HG03159 (cell line): ENCODE results near the gene TOP1.

Source experiments
- ATAC-seq: cut with Tn5 transposase; IDR thresholded peaks from one replicate; pipeline ENCODE4 v1.9.1; 2021; ENCODE audit warnings: mild to moderate bottlenecking, moderate library complexity; ENCODE audit not compliant: unreplicated experiment

The TOP1 gene

DNA sequence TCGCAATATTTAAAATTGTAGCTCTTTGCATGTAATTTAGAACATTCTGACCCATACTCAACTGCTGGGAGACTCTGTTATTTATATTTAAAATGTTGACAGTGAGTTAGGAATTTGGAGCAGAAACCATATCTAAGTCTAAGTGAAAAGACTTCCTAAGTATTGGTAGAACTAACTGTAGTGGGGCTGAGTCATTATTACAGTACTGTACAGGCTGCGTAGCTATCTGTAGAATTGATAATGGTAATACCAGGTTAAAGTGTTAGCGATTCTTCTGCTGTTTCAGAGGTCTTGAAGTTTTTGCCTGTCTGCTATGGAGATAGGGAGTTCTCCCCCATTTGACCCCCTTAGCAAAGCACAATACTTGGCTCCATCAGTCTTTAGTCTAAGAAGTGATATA, 3.6 kb downstream of the TOP1 start:
- ATAC-seq = no peak

DNA sequence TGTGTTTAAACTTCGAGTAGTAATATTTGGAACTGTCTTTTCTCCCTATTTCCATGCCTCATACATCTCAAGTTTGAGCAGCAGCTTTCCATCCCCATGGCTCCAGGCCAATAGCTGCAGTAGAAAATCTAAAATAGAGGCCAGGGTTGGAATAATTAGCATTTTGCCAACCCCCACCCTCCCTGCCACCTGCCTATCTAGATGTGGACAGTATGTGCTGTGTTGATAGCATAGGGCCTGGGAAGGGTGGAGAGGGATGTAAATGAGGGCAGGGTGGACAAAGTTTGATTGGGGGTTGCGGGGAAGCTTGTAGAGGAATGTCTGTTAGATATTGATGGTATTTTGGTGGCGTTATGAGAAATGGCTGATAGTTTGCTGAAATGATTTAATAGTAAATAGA, 5.6 kb downstream of the TOP1 start:
- no peak for ATAC-seq

DNA sequence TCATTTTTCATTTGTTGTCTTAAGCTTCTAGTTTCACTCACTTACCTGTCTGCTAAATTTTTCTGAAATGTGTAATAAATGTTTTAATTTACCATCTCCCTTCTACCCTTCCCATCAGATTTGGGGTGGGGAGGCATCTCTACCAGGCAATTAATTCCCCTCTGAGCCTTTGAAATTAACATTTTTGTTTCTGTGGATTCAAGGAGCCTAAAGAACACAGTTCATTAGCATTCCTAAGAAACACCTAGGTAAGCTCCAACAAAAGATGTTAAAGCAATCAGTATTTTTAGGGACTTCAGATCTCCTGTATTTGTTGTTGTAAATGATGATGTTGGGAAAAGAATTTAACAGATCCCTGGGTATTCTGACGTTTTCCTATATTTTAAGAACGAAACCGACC, 6.6 kb downstream of the TOP1 start:
- no peak for ATAC-seq

DNA sequence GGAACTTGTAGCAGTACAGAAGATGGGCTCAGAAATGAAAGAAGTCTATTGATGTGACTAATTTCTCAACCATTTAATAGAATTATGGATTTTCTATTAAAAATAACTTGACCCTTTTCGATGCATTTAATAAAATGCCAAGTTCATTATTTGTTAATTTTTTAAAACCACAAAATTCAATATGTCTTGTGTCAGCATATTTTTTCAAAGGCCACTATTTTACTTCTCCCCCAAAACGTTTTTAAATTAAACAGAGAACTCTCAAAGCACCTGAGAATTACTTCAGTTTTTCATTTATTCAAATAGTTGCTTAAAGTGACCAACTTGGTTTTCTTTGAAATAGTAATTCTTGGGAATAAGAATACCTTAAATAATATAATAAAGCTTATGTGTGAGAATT, 8.6 kb downstream of the TOP1 start:
- no peak for ATAC-seq

DNA sequence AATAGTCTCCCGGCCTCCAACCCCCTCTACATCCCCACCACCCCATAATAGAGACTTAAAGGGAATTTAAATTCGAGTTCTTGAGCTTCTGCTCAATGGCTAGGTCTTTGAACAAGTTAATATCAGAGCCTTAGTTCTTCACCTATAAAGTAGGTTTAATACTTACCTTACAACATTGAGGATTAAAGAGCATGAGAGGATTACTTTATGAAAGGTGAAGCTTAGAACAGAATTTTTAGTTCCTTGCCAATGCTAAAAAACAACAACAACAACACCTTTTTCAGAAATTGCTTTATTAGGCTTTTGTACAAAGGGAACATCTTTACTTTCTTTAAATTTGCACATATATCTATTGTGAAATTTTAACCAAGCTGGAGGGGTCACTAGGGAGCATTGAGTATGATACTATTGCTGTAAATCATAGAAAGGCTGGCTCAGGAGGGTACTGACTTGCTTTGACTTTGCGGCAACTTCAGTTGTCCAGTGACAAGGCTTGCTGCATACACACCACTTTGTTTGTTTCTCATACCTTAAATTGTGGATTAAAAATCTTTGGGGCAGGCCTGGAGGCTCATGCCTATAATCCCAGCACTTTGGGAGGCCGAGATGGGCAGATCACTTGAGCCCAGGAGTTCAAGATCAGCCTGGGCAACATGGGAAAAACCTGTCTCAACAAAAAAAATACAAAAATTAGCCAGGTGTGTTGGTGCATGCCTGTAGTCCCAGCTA, 9.7 kb downstream of the TOP1 start:
- no peak for ATAC-seq

DNA sequence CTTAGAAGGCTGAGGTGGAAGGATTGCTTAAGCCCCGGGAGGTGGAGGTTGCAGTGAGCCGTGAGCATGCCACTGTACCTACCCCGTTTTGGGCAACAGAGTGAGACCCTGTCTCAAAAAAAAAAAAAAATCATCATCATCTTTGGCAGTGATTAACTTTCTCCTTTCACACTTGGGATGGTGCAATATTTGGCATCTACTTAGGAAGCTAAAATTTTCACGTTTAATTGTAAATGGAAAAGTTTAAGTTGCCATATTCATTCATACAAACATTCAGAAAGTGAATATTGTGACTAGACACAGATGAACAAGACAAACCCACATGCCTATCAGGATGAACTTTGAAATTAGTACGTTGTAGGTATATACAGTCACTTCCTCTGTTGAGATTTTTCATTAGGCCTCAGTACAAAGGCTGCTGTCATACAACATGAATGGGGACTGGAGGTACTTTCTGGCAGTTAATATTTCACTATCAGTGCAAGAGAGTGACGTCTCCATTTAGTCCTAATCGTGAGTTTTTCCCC, 10.3 kb downstream of the TOP1 start:
- no peak for ATAC-seq

DNA sequence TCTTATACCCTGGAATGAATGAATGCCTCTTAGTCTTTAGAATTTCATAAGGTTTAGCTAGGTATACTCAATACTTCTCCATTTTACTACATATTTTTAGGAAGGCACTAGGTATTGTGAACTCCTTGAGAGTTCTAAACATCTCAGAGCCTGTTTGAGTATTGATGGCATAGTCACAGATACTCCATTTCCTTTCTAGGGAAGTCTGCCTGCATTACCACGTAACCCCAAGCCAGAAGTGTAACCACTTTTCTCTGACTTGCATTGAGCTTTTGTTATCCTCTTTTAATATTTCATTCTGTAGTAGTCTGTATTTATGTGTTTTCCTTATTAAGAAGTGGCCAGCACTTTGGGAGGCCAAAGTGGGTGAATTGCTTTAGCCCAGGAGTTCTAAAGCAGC, 12.2 kb downstream of the TOP1 start:
- no peak for ATAC-seq

DNA sequence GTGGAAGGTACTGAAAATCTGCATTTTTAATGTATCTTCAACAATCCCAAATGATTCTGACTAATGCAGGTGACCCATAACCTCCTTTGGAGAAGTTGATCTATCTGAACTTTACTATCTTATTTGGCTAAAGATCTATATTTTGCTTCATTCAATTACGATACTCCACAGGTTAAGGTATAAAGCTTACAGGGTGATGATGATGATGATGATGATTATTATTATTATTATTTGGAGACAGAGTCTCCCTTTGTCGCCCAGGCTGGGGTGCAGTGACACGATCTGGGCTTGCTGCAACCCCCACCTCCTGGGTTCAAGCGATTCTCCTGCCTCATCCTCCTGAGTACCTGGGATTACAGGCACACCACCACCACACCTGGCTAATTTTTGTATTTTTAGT, 13.1 kb downstream of the TOP1 start:
- no peak for ATAC-seq

DNA sequence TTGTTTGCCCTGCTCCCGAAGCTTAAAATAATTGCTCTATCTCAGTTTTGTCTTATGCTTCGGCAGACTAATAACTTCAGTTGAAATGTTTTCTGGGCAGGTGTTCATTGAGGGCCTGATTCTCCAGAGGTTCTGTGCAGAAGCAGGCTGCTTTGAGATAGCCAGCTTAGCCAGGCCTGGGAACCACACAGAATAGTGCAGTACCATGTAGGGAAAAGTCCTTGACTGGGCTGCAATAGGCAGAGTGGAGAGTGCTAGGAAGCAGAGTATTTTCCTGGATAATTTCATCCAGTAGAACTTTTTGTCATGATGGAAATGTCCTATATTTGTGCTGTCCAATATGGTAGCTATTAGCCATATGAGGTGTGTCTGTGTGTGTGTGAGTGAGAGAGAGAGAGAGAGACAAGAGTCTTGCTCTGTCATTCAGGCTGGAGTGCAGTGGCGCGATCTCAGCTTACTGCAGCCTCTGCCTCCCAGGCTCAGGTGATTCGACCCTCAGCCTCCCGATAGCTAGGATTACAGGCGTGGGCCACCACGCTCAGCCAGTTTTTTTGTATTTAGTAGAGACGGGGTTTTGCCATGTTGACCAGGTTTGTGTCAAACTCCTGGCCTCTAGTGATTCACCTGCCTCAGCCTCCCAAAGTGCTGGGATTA, 15.9 kb downstream of the TOP1 start:
- no peak for ATAC-seq

DNA sequence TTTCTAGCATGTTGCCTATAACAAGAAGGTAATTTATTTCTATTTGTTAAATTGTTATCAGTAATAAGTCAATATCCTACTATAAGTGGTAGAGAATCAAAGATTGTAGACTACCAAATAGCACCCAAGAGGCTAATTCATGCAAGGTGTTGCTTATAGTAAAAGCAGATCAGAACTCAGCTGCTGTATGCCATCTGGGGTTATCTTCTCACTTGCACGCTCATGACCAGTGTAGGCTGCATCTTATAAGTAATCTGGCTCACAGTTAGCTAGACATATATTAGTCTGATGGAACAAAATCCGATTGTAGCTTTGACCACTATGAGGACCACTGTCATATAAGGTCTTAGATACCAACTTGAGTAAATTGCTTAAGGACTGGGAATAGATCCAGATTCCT, 17.0 kb downstream of the TOP1 start:
- ATAC-seq = no peak

DNA sequence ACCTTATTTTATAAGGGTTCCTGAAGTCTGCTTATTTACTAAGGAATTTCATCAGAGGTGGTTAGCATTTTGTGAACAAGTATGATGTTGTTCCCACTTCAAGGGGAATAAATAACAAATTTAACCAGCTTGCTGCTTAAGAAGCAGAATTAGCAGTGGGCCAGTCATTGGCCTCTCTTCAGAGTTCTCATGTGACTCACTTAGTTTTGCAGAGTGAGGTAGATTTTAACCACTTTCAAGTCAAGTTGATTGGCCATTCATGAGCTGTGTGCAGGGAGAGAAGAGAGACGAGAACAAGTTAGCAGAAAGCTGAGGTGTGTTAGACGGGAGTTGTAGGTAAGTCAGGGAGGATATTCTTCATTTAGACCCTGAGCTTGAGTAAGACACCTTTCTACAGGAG, 18.1 kb downstream of the TOP1 start:
- ATAC-seq = no peak

DNA sequence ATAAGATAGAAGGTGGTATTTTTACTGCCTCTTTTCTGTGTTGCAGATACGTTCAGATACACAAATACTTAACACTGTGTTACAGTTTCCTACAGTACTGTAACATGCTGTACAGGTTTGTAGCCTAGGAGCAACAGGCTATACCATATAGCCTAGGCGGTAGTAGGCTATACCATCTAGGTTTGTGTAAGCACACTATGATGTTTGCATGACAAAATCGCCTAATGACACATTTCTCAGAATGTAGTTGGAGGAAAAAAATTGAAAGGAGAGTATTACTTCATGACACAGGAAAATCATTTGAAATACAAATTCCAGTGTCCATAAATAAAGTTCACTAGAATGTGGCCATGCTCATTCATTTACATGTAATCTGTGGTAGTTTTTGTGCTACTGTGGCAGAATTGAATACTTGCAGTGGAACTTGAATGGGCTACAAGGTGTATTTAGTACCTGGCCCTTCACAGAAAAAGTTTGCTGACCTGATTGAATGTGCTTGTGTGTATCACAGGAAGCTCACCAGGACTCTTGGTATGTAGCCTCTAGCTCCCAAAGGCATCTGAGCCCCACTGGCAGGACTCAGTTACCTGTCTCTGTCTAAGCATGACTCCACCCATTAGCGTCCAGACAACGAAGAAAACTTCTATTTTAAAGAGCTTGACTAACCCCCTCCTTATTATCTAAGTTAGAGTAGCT, 18.8 kb downstream of the TOP1 start:
- ATAC-seq = peak; percentile 21

DNA sequence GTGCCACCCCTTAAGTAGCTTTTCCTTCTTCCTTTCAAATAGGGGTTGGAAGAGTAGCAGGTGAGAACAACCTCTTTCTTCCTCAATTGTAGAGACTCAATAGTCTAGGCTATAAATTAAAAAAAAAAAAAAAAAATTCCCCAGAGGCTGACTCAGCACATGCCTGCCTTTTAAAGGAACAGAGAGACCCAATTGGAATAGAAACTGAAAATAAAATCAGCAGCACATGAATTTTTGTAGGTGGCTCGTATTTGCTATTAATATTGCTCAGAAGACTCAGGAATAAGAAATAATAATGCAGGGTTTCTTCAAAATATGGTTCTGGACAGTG, 19.3 kb downstream of the TOP1 start:
- ATAC-seq = peak; percentile 46

DNA sequence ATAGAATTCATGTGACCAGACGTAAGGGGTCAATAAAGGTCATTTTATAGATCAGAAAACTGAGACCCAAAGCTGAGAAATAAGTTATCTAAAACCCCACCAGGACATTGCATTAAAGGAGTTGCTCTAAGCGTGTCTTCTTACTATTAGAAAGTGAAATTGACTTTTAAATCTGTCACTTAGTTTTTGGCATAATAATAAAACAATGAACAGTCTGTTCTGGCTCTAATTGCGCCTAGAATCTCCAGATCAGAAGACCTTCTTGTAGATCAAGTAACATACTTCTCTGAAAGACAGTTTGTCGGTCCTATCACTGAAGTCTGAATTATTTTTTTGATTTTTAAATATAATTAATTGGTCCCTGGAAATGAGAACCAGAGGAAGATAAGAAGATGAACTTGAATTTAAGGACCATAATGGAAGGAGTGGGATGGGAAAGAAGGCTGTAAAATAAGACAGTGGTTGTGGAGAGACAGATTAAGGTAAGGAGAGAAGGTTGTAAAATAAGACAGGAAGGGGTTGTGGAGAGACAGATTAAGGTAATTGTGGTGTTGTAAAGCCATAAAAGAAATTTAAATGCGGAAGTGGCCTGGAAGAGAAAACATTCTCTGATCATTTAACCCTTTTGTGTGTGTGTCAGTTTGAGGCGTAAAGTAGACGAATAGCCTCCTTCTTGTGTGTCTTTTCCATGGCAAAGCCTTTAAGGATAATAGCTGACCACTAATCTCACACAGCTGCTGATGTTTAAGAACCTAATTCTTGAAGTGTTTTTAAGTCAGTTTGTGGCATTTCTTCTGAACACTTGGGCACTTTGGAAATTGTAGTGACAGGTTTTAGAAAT, 20.1 kb downstream of the TOP1 start:
- no peak for ATAC-seq

DNA sequence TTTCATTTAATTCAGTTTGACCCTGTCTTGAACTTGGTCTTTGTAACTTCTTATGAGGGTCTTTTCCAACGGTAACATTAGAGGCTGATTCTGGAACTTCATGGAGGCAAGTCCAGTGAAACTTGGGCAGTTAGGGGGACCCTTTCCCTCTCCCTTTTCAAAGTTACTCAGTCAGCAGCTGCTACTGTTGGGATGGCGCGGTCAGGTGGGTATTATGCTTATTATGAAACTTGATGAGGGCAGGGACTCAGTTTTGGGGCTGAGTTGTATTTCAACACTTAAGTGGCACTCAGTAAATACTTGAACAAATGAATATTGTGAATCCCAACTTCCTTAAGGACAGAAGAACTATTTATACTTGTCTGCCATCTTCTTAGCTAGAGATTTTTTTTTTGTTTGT, 20.8 kb downstream of the TOP1 start:
- ATAC-seq = no peak

DNA sequence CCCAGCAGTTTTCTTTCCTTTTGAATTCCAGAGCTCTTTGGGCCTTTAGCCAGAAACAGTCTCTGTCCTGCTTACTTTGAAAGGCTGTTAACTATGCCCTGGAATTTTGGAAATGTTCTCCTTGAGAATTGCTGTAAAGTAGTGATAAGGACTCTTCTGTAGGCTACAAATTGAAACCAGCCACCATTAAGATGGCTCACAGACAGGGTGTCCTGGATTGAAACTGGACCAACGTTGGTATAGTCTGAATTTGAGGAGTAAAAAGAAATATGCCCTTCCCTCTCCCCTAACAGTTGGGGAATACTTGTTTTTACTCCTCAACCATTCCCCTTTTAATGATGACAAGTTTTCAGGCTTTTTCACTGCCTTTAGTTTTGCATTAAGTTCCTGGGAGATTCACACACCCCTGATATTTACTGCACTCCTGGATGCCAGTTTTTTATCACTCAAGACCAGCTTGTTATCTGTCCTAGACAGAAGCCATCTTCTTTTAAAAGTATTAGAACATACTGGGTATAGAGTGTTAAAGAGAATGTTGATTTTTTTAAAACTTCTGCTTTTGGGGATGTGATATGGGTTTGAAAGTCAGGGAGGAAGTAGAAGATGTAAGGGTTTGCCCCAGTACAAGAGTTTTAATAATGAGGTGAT, 21.9 kb downstream of the TOP1 start:
- ATAC-seq = no peak

DNA sequence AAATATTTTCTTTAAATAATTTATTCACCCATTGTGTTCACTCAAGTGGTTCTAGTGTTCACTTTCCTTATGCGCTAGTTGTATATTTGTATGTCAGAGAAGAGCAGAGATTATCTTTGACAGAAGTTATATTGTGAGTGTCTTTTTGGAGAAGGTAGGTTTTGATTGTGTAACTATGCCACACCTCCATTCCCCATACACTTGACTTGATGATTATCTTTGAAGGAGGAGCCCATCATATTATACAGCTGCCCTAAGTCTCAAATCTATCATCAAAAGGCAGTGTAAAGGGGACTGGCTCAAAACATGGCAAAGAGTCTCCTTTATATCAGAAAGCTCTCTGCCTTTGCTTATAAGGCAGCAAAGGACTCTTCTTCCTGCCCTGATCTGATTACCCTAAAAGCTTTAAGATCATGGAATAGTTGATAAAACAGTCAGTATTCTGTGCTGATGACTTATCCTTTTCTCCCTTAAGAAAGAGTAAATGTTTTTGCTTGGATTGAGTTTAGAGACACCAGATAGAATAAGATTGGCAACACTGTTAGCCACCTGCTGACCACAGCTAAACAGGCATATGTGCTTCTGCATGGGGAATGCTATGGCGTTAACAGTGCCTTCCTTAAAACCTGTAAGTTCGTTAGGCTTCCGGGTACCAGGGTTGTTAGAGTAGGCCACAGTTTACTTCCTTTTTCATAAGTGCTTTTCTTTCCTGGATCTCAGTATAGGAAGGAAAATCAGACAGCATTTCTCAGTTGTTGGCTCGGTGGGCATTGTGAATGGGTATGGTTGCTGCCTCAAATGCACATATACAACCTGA, 22.6 kb downstream of the TOP1 start:
- no peak for ATAC-seq

DNA sequence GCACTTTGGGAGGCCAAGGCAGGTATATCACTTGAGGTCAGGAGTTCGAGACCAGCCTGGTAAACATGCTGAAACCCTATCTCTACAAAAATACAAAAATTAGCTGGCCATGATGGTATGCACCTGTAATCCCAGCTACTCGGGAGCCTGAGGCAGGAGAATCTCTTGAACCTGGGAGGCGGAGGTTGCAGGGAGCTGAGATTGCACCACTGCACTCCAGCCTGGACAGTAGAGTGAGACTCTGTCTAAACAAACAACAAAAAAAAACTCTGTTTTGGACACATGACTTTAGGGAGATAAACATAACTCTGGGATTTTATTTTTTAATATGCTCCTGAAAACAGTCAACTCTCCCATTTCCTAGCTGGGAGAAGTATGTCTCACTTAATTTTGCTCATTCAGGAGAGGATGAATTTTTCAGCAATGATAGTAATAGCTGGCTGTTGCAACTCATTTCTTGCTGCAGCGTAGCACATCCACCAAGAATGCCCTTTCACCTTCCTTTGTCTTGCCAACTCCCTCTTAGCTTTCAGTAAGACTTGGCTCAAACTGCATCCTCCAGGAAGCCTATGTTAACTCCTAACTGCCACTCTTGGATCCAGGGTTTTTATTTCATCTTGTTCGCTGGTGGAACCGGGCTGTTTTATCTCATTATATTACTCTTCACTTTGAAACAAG, 24.3 kb downstream of the TOP1 start:
- ATAC-seq = no peak

DNA sequence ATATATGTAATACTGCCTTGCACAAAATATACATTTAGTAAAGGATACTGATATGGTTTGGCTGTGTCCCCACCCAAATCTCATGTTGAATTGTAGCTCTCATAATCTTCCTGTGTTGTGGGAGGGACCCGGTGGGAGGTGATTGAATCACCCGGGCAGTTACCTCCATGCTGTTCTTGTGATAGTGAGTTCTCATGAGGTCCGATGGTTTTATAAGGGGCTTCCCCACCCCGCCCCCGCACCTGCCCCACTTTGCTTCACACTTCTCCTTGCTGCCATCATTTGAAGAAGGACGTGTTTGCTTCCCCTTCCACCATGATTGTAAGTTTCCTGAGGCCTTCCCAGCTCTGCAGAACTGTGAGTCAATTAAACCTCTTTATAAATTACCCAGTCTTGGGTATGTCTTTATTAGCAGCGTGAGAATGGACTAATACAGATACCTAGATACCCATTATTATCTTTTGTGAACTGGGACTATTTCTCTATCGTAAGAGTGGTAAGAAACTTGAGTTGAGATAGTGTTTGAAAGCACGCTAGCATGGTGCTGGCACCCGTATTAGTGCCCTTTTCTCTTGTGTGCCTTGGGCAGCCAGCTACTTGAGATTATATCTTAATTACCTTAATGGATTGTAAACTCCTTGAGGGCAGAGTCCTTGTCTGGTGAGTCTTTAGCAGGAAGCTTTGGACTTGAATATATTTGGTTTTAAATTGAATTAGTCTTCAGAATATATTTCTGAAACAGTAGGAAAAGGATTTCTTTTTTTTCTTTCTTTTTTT, 25.6 kb downstream of the TOP1 start:
- ATAC-seq = no peak
